ENCODE data around the gene PARP3.

The PARP3 gene

DNA sequence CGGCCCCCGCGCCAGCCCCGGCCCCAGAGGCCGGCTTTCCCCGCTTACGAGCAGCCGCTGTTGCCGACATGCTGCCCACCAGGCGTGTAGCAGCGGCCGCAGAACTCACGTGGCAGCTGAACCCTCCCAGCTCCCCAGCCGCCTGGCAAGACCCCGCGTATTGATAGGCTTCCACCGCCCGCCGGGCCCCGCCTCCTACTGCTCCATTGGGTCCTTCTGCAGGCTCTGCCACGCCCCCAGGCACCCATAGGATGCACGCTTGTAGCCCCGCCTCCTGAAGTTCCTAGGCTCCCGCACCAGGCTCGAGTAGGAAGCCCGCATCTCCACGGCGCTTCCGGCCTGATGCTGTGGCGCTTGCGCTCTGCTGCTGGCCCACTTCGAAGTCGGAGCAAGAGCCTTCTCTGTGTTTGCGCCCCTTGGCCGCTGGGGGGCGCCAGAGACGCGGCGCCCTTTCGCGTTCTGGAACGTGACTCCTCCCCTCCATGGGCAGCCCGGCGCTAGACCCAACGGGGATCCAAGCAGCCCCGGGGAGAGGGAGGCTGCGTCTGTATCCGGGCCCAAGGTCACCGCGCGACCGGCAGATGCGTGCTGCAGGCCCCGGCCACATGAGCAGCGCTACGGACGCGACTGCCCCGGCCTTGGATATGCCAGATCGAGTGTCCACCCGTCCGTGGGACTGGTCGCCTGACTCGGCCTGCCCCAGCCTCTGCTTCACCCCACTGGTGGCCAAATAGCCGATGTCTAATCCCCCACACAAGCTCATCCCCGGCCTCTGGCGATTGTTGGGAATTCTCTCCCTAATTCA is at the start of gene PARP3, which contains the start of gene RRP9:
Gene PARP3 (plus strand): TSS at position 566 of the 805 bp plus-strand sequence. CDS start 993 bp downstream, outside the sequence.
Gene RRP9 (minus strand): TSS at position 107 of the 805 bp plus-strand sequence. CDS start 37 bp downstream, at position 70.
- Histone ChIP-seq H4K20me1 (ENCODE audit: insufficient read depth, low read length) (peaks cover 13% of the 10 kb centered on the region), H3K4me2 (ENCODE audit: insufficient read depth, low read length) (peak within 1 kb of the TSS; percentile 97), H3K27me3 (ENCODE audit: insufficient read depth, low read length, poor library complexity) (no peaks in the 10 kb centered on the region), H3K4me1 (ENCODE audit: insufficient read depth, low read length) (peaks cover 41% of the 10 kb centered on the region), H3K27ac (ENCODE audit: low read length) (peak within 1 kb of the TSS; percentile 93), H3K36me3 (ENCODE audit: insufficient read depth, low read length) (peaks cover 25% of the 10 kb centered on the region), H3K4me3 (ENCODE audit: low read depth in 1 of 2, low read length in 2 of 2) (peak within 1 kb of the TSS; percentile 82 to 84), H3K9ac (ENCODE audit: low read depth, low read length) (peak within 1 kb of the TSS; percentile 95), H3K79me2 (ENCODE audit: insufficient read depth, low read length) (peaks cover 33% of the 10 kb centered on the region), H3K9me3 (ENCODE audit: insufficient read depth, low read length, severe bottlenecking) (no peaks in the 10 kb centered on the region), H2AFZ (ENCODE audit: low read depth, low read length) (peak within 1 kb of the TSS; percentile 98)
- TF ChIP-seq EZH2 (IDR thresholded peaks at IDR 0.05; ENCODE audit: borderline replicate concordance, low read depth, low read length, severe bottlenecking) = no peak
- TF ChIP-seq, protein P1, sequence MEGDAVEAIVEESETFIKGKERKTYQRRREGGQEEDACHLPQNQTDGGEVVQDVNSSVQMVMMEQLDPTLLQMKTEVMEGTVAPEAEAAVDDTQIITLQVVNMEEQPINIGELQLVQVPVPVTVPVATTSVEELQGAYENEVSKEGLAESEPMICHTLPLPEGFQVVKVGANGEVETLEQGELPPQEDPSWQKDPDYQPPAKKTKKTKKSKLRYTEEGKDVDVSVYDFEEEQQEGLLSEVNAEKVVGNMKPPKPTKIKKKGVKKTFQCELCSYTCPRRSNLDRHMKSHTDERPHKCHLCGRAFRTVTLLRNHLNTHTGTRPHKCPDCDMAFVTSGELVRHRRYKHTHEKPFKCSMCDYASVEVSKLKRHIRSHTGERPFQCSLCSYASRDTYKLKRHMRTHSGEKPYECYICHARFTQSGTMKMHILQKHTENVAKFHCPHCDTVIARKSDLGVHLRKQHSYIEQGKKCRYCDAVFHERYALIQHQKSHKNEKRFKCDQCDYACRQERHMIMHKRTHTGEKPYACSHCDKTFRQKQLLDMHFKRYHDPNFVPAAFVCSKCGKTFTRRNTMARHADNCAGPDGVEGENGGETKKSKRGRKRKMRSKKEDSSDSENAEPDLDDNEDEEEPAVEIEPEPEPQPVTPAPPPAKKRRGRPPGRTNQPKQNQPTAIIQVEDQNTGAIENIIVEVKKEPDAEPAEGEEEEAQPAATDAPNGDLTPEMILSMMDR (IDR thresholded peaks at IDR 0.05; ENCODE audit: borderline replicate concordance, extremely low read depth, low read length, poor library complexity, severe bottlenecking) = peak; percentile 99
- DNase-seq (peak; percentile 100), ATAC-seq (ENCODE audit: insufficient read depth, low read depth) (peak; percentile 92)

DNA sequence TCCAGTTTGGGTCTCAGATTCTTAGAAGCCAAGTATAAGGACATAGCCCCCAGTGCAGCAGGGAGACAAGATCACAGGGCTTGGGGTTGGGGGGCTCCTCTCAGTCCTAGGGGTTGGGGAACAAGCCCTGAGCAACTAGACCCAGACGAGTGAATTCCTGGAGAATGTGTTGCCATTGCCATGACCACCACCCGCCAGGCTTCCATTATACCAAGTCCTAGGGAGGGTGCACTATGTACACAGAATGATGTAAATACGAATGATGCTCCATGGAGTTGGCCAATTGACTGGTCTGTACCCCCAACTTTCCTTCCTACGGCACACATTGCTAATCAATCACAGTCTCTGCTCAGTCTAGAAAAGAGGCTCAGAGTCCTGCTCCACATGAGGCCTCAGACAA is 47.8 kb upstream of the PARP3 start:
- no peak overlapping the region for H3K27ac ChIP-seq (ENCODE audit: low read length)
- no peak for ATAC-seq (ENCODE audit: insufficient read depth, low read depth)

DNA sequence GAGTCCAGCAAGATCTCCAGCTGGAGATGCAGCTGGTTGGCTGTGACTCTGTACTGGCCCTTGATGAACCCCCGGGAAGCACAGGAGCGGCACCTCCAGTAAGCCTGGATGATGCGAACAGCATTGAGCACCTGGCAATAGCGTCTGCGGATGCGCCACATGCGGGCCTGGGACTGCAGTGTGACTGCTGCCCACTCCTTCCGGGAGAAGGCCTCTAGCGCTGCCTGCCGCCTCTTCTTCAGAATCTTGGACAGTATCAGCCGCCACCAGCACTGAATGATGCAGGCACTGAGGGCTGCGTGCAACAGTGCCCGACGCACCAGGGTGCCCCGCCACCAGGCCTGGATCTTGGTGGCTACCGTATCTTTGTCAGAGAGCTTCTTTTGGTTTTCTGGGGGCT is 47.2 kb upstream of the PARP3 start:
- no peaks in the 10 kb centered on the region for H4K20me1 ChIP-seq (ENCODE audit: insufficient read depth, low read length)
- no peak overlapping the region for H3K27ac ChIP-seq (ENCODE audit: low read length)
- H3K4me2 ChIP-seq (ENCODE audit: insufficient read depth, low read length) = no peak overlapping the region
- H3K9ac ChIP-seq (ENCODE audit: low read depth, low read length) = no peak overlapping the region
- no peaks in the 10 kb centered on the region for H3K79me2 ChIP-seq (ENCODE audit: insufficient read depth, low read length)
- H3K4me3 ChIP-seq (ENCODE audit: low read depth in 1 of 2, low read length in 2 of 2) = no peak overlapping the region
- no peaks in the 10 kb centered on the region for H3K36me3 ChIP-seq (ENCODE audit: insufficient read depth, low read length)
- H3K27me3 ChIP-seq (ENCODE audit: insufficient read depth, low read length, poor library complexity) = no peaks in the 10 kb centered on the region
- TF ChIP-seq, protein P1 (IDR thresholded peaks at IDR 0.05; ENCODE audit: borderline replicate concordance, extremely low read depth, low read length, poor library complexity, severe bottlenecking) = no peak
- no peak for TF ChIP-seq EZH2 (IDR thresholded peaks at IDR 0.05; ENCODE audit: borderline replicate concordance, low read depth, low read length, severe bottlenecking)
- ATAC-seq (ENCODE audit: insufficient read depth, low read depth) (no peak), DNase-seq (no peak)
- H3K4me1 ChIP-seq (ENCODE audit: insufficient read depth, low read length) = peaks cover 20% of the 10 kb centered on the region
- H3K9me3 ChIP-seq (ENCODE audit: insufficient read depth, low read length, severe bottlenecking) = no peaks in the 10 kb centered on the region
- no peak overlapping the region for H2AFZ ChIP-seq (ENCODE audit: low read depth, low read length)

More for the DNA sequence above, 47.8 kb upstream of the PARP3 start:
- no peak overlapping the region for H3K4me3 ChIP-seq (ENCODE audit: low read depth in 1 of 2, low read length in 2 of 2)
- TF ChIP-seq, protein P1 (IDR thresholded peaks at IDR 0.05; ENCODE audit: borderline replicate concordance, extremely low read depth, low read length, poor library complexity, severe bottlenecking) = no peak
- DNase-seq = no peak
- H3K79me2 ChIP-seq (ENCODE audit: insufficient read depth, low read length) = no peaks in the 10 kb centered on the region
- no peak overlapping the region for H3K9ac ChIP-seq (ENCODE audit: low read depth, low read length)
- no peaks in the 10 kb centered on the region for H3K27me3 ChIP-seq (ENCODE audit: insufficient read depth, low read length, poor library complexity)
- no peak overlapping the region for H2AFZ ChIP-seq (ENCODE audit: low read depth, low read length)
- no peaks in the 10 kb centered on the region for H3K36me3 ChIP-seq (ENCODE audit: insufficient read depth, low read length)
- no peaks in the 10 kb centered on the region for H3K9me3 ChIP-seq (ENCODE audit: insufficient read depth, low read length, severe bottlenecking)
- no peak overlapping the region for H3K4me2 ChIP-seq (ENCODE audit: insufficient read depth, low read length)
- no peaks in the 10 kb centered on the region for H4K20me1 ChIP-seq (ENCODE audit: insufficient read depth, low read length)
- H3K4me1 ChIP-seq (ENCODE audit: insufficient read depth, low read length) = peaks cover 20% of the 10 kb centered on the region
